IPS-NIHi7 (cell line): Measurements from ENCODE around the gene DEFB126.
"Not testable (repeated sequence)": the region's sequence is repeated elsewhere in the genome, so short reads cannot be mapped to it uniquely, and the experiment has no call there.

Experiments used
- DNase-seq: peaks from one replicate; pipeline ENCODE4 v3.0.0; 2012; ENCODE audit warnings: mixed read lengths; ENCODE audit errors: extremely low spot score

Gene DEFB126

GRCh38 chr20:142290-142689 is at the start of gene DEFB126:
Gene DEFB126 (plus strand): TSS chr20:142590. CDS start chr20:142629, 39 bp downstream.
- DNase-seq: no peak

GRCh38 chr20:93641-94040 is 48.7 kb upstream of the DEFB126 start:
- no peak for DNase-seq

GRCh38 chr20:95215-95614 is 47.2 kb upstream of the DEFB126 start:
- DNase-seq: no peak

- DNase-seq: not testable (repeated sequence)
Measured at GRCh38 chr20:97691-98090, 44.7 kb upstream of the DEFB126 start.

GRCh38 chr20:101975-102374 is 40.4 kb upstream of the DEFB126 start:
- no peak for DNase-seq

- DNase-seq: no peak
Measured at GRCh38 chr20:103456-103855, 38.9 kb upstream of the DEFB126 start.

- no peak for DNase-seq
Measured at GRCh38 chr20:112396-112795, 30.0 kb upstream of the DEFB126 start.

- DNase-seq: no peak
Measured at GRCh38 chr20:117518-117917, 24.9 kb upstream of the DEFB126 start.

- not testable (repeated sequence) for DNase-seq
Measured at GRCh38 chr20:129786-130323, 12.5 kb upstream of the DEFB126 start.

GRCh38 chr20:137668-138490 is 4.5 kb upstream of the DEFB126 start:
- no peak for DNase-seq

- DNase-seq: no peak
Measured at GRCh38 chr20:145877-146276, 3.5 kb downstream of the DEFB126 start.

GRCh38 chr20:152131-152530 is 9.7 kb downstream of the DEFB126 start:
- no peak for DNase-seq

GRCh38 chr20:157154-157553 is 14.8 kb downstream of the DEFB126 start, which contains the start of gene DEFB127:
Gene DEFB127 (plus strand): TSS chr20:157454. CDS start chr20:157545, 91 bp downstream.
- no peak for DNase-seq

- no peak for DNase-seq
Measured at GRCh38 chr20:164618-165017, 22.2 kb downstream of the DEFB126 start.

- no peak for DNase-seq
Measured at GRCh38 chr20:168876-169275, 26.5 kb downstream of the DEFB126 start.

- no peak for DNase-seq
Measured at GRCh38 chr20:184288-184687, 41.9 kb downstream of the DEFB126 start.

GRCh38 chr20:187733-188132 is 45.3 kb downstream of the DEFB126 start:
- DNase-seq: no peak

GRCh38 chr20:189611-190010 is 47.2 kb downstream of the DEFB126 start, which contains the start of gene DEFB128:
Gene DEFB128 (minus strand): TSS chr20:189711. CDS start chr20:189623, 88 bp downstream.
- no peak for DNase-seq
